GM23338 (cell line): ENCODE measurements around the gene PDE4B.

Source experiments
- CREB1 ChIP-seq: fragments of 250-450 bp; sonication (Bioruptor Pico); IDR thresholded peaks from 2 replicates; pipeline ENCODE4 v1.5.0; 2020; ENCODE audit warnings: low read depth, mild to moderate bottlenecking, moderate library complexity
- CTCF ChIP-seq, 2 experiments: fragments of 200-600 bp in 1 of 2; sonication (generic) in 1 of 2; conservative IDR thresholded peaks; 2 replicates each; pipeline versions ENCODE4 v1.5.1 to v1.6.1; 2016 to 2017; ENCODE audit warnings: antibody characterized with exemption in 2 of 2, low read depth in 2 of 2, mild to moderate bottlenecking in 2 of 2, moderate library complexity in 1 of 2
- EZH2 ChIP-seq: fragments of 200-600 bp; sonication (generic); IDR thresholded peaks from one replicate; pipeline ENCODE4 v1.8.0; 2017; ENCODE audit warnings: antibody characterized with exemption, mild to moderate bottlenecking, low read depth; ENCODE audit not compliant: unreplicated experiment
- EZH2phosphoT487 ChIP-seq: fragments of 200-600 bp; sonication (generic); IDR thresholded peaks from one replicate; pipeline ENCODE4 v1.8.1; 2018; ENCODE audit warnings: antibody characterized with exemption; ENCODE audit not compliant: unreplicated experiment
- JUNB ChIP-seq: IDR thresholded peaks from one replicate; pipeline ENCODE4 v1.6.1; 2016; ENCODE audit warnings: antibody characterized with exemption; ENCODE audit not compliant: unreplicated experiment
- NANOG ChIP-seq: IDR thresholded peaks from 2 replicates; pipeline ENCODE4 v1.6.1; 2016; ENCODE audit warnings: antibody characterized with exemption, borderline replicate concordance
- POLR2AphosphoS5 ChIP-seq: IDR thresholded peaks from 2 replicates; pipeline ENCODE4 v1.6.1; 2016; ENCODE audit warnings: antibody characterized with exemption, low read depth
- STAT1 ChIP-seq: IDR thresholded peaks from one replicate; pipeline ENCODE4 v1.6.1; 2016; ENCODE audit warnings: antibody characterized with exemption; ENCODE audit not compliant: unreplicated experiment
- ZNF114 ChIP-seq: fragments of 250-450 bp; sonication (Bioruptor Pico); IDR thresholded peaks from 2 replicates; pipeline ENCODE4 v1.5.0; 2020; ENCODE audit warnings: mild to moderate bottlenecking, moderate library complexity
- ZNF331 ChIP-seq: fragments of 250-450 bp; sonication (Bioruptor Pico); IDR thresholded peaks from 2 replicates; pipeline ENCODE4 v1.5.0; 2020; ENCODE audit warnings: low read depth, mild to moderate bottlenecking, moderate library complexity
- TF ChIP-seq, protein P1 (sequence below): IDR thresholded peaks from one replicate; pipeline ENCODE4 v1.6.1; 2018; ENCODE audit warnings: antibody characterized with exemption; ENCODE audit not compliant: unreplicated experiment
- TF ChIP-seq, protein P2 (sequence below): IDR thresholded peaks from 2 replicates; pipeline ENCODE4 v1.6.1; 2016; ENCODE audit warnings: antibody characterized with exemption

GRCh38 chr1:66090859-66091457 lies 298.3 kb downstream of the PDE4B start:
- TF ChIP-seq CTCF (conservative IDR thresholded peaks at IDR 0.05; ENCODE audit: low read depth in 2 of 2) = no peak
- TF ChIP-seq EZH2 = no peak
- no peak for TF ChIP-seq ZNF331 (CRISPR knock-in tag)
- no peak for TF ChIP-seq POLR2AphosphoS5
- no peak for TF ChIP-seq ZNF114 (CRISPR knock-in tag)
- TF ChIP-seq EZH2phosphoT487 = no peak
- no peak for TF ChIP-seq CREB1 (CRISPR knock-in tag)
- TF ChIP-seq, protein P1, sequence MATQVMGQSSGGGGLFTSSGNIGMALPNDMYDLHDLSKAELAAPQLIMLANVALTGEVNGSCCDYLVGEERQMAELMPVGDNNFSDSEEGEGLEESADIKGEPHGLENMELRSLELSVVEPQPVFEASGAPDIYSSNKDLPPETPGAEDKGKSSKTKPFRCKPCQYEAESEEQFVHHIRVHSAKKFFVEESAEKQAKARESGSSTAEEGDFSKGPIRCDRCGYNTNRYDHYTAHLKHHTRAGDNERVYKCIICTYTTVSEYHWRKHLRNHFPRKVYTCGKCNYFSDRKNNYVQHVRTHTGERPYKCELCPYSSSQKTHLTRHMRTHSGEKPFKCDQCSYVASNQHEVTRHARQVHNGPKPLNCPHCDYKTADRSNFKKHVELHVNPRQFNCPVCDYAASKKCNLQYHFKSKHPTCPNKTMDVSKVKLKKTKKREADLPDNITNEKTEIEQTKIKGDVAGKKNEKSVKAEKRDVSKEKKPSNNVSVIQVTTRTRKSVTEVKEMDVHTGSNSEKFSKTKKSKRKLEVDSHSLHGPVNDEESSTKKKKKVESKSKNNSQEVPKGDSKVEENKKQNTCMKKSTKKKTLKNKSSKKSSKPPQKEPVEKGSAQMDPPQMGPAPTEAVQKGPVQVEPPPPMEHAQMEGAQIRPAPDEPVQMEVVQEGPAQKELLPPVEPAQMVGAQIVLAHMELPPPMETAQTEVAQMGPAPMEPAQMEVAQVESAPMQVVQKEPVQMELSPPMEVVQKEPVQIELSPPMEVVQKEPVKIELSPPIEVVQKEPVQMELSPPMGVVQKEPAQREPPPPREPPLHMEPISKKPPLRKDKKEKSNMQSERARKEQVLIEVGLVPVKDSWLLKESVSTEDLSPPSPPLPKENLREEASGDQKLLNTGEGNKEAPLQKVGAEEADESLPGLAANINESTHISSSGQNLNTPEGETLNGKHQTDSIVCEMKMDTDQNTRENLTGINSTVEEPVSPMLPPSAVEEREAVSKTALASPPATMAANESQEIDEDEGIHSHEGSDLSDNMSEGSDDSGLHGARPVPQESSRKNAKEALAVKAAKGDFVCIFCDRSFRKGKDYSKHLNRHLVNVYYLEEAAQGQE = no peak
- no peak for TF ChIP-seq JUNB
- no peak for TF ChIP-seq STAT1
- TF ChIP-seq, protein P2, sequence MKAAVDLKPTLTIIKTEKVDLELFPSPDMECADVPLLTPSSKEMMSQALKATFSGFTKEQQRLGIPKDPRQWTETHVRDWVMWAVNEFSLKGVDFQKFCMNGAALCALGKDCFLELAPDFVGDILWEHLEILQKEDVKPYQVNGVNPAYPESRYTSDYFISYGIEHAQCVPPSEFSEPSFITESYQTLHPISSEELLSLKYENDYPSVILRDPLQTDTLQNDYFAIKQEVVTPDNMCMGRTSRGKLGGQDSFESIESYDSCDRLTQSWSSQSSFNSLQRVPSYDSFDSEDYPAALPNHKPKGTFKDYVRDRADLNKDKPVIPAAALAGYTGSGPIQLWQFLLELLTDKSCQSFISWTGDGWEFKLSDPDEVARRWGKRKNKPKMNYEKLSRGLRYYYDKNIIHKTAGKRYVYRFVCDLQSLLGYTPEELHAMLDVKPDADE = no peak
- no peak for TF ChIP-seq NANOG
